ENCODE results near the gene GOLIM4. TPM values are rescaled to one million over a fixed set of nuclear protein-coding genes. Genes with fewer than 3 reads are reported as not detected.

Gene GOLIM4
- total and polyA plus RNA-seq, 2 experiments from 2014 or later: 34.4 to 50.5 TPM

DNA sequence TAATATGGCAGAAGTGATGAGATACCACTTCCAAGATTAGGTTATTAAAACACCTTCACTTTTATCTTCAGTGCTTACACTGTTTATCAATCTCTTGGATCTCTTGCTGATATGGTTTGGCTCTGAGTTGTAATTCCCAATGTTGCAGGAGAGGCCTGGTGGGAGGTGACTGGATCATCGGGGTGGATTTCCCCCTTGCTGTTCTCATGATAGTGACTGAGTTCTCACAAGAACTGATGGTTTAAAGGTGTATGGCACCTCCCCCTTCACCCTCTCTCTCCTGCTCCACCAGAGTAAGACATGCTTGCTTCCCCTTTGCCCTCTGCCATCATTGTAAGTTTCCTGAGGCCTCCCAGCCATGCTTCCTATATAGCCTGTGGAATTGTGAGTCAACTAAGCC lies 11.8 kb downstream of the GOLIM4 start:
- TF ChIP-seq, protein P1, sequence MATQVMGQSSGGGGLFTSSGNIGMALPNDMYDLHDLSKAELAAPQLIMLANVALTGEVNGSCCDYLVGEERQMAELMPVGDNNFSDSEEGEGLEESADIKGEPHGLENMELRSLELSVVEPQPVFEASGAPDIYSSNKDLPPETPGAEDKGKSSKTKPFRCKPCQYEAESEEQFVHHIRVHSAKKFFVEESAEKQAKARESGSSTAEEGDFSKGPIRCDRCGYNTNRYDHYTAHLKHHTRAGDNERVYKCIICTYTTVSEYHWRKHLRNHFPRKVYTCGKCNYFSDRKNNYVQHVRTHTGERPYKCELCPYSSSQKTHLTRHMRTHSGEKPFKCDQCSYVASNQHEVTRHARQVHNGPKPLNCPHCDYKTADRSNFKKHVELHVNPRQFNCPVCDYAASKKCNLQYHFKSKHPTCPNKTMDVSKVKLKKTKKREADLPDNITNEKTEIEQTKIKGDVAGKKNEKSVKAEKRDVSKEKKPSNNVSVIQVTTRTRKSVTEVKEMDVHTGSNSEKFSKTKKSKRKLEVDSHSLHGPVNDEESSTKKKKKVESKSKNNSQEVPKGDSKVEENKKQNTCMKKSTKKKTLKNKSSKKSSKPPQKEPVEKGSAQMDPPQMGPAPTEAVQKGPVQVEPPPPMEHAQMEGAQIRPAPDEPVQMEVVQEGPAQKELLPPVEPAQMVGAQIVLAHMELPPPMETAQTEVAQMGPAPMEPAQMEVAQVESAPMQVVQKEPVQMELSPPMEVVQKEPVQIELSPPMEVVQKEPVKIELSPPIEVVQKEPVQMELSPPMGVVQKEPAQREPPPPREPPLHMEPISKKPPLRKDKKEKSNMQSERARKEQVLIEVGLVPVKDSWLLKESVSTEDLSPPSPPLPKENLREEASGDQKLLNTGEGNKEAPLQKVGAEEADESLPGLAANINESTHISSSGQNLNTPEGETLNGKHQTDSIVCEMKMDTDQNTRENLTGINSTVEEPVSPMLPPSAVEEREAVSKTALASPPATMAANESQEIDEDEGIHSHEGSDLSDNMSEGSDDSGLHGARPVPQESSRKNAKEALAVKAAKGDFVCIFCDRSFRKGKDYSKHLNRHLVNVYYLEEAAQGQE (IDR thresholded peaks at IDR 0.05; ENCODE audit: unreplicated experiment): no peak
- TF ChIP-seq EZH2 (IDR thresholded peaks at IDR 0.05; ENCODE audit: low read depth, unreplicated experiment) (no peak), JUNB (IDR thresholded peaks at IDR 0.05; ENCODE audit: unreplicated experiment) (no peak), NANOG (IDR thresholded peaks at IDR 0.05; ENCODE audit: borderline replicate concordance) (no peak), ZNF331 (CRISPR knock-in tag; IDR thresholded peaks at IDR 0.05; ENCODE audit: low read depth) (no peak), POLR2AphosphoS5 (IDR thresholded peaks at IDR 0.05; ENCODE audit: low read depth) (no peak), EZH2phosphoT487 (IDR thresholded peaks at IDR 0.05; ENCODE audit: unreplicated experiment) (no peak), STAT1 (IDR thresholded peaks at IDR 0.05; ENCODE audit: unreplicated experiment) (no peak), ZNF114 (CRISPR knock-in tag; IDR thresholded peaks at IDR 0.05) (no peak), CREB1 (CRISPR knock-in tag; IDR thresholded peaks at IDR 0.05; ENCODE audit: low read depth) (no peak)
- TF ChIP-seq, protein P2, sequence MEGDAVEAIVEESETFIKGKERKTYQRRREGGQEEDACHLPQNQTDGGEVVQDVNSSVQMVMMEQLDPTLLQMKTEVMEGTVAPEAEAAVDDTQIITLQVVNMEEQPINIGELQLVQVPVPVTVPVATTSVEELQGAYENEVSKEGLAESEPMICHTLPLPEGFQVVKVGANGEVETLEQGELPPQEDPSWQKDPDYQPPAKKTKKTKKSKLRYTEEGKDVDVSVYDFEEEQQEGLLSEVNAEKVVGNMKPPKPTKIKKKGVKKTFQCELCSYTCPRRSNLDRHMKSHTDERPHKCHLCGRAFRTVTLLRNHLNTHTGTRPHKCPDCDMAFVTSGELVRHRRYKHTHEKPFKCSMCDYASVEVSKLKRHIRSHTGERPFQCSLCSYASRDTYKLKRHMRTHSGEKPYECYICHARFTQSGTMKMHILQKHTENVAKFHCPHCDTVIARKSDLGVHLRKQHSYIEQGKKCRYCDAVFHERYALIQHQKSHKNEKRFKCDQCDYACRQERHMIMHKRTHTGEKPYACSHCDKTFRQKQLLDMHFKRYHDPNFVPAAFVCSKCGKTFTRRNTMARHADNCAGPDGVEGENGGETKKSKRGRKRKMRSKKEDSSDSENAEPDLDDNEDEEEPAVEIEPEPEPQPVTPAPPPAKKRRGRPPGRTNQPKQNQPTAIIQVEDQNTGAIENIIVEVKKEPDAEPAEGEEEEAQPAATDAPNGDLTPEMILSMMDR (conservative IDR thresholded peaks at IDR 0.05; ENCODE audit: low read depth in 2 of 2): no peak
- TF ChIP-seq, protein P3, sequence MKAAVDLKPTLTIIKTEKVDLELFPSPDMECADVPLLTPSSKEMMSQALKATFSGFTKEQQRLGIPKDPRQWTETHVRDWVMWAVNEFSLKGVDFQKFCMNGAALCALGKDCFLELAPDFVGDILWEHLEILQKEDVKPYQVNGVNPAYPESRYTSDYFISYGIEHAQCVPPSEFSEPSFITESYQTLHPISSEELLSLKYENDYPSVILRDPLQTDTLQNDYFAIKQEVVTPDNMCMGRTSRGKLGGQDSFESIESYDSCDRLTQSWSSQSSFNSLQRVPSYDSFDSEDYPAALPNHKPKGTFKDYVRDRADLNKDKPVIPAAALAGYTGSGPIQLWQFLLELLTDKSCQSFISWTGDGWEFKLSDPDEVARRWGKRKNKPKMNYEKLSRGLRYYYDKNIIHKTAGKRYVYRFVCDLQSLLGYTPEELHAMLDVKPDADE (IDR thresholded peaks at IDR 0.05): no peak
- TF ChIP-seq, protein P4, sequence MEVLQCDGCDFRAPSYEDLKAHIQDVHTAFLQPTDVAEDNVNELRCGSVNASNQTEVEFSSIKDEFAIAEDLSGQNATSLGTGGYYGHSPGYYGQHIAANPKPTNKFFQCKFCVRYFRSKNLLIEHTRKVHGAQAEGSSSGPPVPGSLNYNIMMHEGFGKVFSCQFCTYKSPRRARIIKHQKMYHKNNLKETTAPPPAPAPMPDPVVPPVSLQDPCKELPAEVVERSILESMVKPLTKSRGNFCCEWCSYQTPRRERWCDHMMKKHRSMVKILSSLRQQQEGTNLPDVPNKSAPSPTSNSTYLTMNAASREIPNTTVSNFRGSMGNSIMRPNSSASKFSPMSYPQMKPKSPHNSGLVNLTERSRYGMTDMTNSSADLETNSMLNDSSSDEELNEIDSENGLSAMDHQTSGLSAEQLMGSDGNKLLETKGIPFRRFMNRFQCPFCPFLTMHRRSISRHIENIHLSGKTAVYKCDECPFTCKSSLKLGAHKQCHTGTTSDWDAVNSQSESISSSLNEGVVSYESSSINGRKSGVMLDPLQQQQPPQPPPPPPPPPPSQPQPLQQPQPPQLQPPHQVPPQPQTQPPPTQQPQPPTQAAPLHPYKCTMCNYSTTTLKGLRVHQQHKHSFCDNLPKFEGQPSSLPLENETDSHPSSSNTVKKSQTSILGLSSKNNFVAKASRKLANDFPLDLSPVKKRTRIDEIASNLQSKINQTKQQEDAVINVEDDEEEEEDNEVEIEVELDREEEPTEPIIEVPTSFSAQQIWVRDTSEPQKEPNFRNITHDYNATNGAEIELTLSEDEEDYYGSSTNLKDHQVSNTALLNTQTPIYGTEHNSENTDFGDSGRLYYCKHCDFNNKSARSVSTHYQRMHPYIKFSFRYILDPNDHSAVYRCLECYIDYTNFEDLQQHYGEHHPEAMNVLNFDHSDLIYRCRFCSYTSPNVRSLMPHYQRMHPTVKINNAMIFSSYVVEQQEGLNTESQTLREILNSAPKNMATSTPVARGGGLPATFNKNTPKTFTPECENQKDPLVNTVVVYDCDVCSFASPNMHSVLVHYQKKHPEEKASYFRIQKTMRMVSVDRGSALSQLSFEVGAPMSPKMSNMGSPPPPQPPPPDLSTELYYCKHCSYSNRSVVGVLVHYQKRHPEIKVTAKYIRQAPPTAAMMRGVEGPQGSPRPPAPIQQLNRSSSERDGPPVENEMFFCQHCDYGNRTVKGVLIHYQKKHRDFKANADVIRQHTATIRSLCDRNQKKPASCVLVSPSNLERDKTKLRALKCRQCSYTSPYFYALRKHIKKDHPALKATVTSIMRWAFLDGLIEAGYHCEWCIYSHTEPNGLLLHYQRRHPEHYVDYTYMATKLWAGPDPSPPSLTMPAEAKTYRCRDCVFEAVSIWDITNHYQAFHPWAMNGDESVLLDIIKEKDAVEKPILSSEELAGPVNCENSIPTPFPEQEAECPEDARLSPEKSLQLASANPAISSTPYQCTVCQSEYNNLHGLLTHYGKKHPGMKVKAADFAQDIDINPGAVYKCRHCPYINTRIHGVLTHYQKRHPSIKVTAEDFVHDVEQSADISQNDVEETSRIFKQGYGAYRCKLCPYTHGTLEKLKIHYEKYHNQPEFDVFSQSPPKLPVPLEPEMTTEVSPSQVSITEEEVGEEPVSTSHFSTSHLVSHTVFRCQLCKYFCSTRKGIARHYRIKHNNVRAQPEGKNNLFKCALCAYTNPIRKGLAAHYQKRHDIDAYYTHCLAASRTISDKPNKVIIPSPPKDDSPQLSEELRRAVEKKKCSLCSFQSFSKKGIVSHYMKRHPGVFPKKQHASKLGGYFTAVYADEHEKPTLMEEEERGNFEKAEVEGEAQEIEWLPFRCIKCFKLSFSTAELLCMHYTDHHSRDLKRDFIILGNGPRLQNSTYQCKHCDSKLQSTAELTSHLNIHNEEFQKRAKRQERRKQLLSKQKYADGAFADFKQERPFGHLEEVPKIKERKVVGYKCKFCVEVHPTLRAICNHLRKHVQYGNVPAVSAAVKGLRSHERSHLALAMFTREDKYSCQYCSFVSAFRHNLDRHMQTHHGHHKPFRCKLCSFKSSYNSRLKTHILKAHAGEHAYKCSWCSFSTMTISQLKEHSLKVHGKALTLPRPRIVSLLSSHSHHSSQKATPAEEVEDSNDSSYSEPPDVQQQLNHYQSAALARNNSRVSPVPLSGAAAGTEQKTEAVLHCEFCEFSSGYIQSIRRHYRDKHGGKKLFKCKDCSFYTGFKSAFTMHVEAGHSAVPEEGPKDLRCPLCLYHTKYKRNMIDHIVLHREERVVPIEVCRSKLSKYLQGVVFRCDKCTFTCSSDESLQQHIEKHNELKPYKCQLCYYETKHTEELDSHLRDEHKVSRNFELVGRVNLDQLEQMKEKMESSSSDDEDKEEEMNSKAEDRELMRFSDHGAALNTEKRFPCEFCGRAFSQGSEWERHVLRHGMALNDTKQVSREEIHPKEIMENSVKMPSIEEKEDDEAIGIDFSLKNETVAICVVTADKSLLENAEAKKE (CRISPR knock-in tag; IDR thresholded peaks at IDR 0.05): no peak
- Histone ChIP-seq H3K79me2 (replicated peaks; ENCODE audit: insufficient read depth) (peaks cover 98% of the 10 kb centered on the region), H3K27me3 (ENCODE audit: insufficient read depth) (no peaks in the 10 kb centered on the region), H3K4me3 (no peak overlapping the region), H3K4me1 (ENCODE audit: insufficient read depth) (peaks cover 41% of the 10 kb centered on the region), H3F3A (replicated peaks; ENCODE audit: low read depth) (no peaks in the 10 kb centered on the region), H3K36me3 (ENCODE audit: insufficient read depth) (no peaks in the 10 kb centered on the region), H2AFZ (no peak overlapping the region), H3K27ac (ENCODE audit: low read depth) (no peak overlapping the region), H3K4me2 (no peak overlapping the region), H3K9me2 (ENCODE audit: insufficient read depth) (no peaks in the 10 kb centered on the region), H4K20me1 (replicated peaks; ENCODE audit: insufficient read depth) (no peaks in the 10 kb centered on the region)
- DNase-seq (ENCODE audit: low spot score) (no peak), ATAC-seq (no peak)
- H3K36me3 Mint-ChIP-seq (ENCODE audit: low read depth): no peaks in the 10 kb centered on the region
- no peak overlapping the region for H3K27ac Mint-ChIP-seq
- H3K4me3 Mint-ChIP-seq: no peak overlapping the region
- peaks cover 1% of the 10 kb centered on the region for H3K27me3 Mint-ChIP-seq (ENCODE audit: insufficient read depth, low read depth, poor library complexity)
- H3K9me3 Mint-ChIP-seq: no peaks in the 10 kb centered on the region
- peaks cover 44% of the 10 kb centered on the region for H3K4me1 Mint-ChIP-seq
